HG02588 (cell line): ENCODE results near the gene INCENP.
"Not testable (repeated sequence)": the region's sequence is repeated elsewhere in the genome, so short reads cannot be mapped to it uniquely, and the experiment has no call there.

Experiments used
- ATAC-seq: cut with Tn5 transposase; IDR thresholded peaks from one replicate; pipeline ENCODE4 v1.9.1; 2021; ENCODE audit warnings: mild to moderate bottlenecking, moderate library complexity; ENCODE audit not compliant: unreplicated experiment

The INCENP gene

GRCh38 chr11:62166371-62166770, 42.6 kb downstream of the INCENP start:
- ATAC-seq, result no peak

- ATAC-seq, result no peak
These were observed 45.6 kb downstream of the INCENP start for GRCh38 chr11:62169448-62169847.

GRCh38 chr11:62169935-62170334, 46.1 kb downstream of the INCENP start:
- ATAC-seq, result no peak

GRCh38 chr11:62171261-62171723, 47.5 kb downstream of the INCENP start:
- no peak for ATAC-seq

GRCh38 chr11:62172294-62172693, 48.5 kb downstream of the INCENP start:
- ATAC-seq, result no peak

GRCh38 chr11:62176766-62177165, 53.0 kb downstream of the INCENP start:
- no peak for ATAC-seq

- no peak for ATAC-seq
These were observed 56.2 kb downstream of the INCENP start for GRCh38 chr11:62179995-62180394.

GRCh38 chr11:62181097-62181496, 57.3 kb downstream of the INCENP start:
- ATAC-seq, result no peak

- no peak for ATAC-seq
These were observed 58.5 kb downstream of the INCENP start for GRCh38 chr11:62182147-62182891.

GRCh38 chr11:62186195-62186594, 62.4 kb downstream of the INCENP start:
- no peak for ATAC-seq

- no peak for ATAC-seq
These were observed 66.2 kb downstream of the INCENP start, which contains the start of gene SCGB1D1 for GRCh38 chr11:62190011-62190410. SCGB1D1 (plus strand) TSS chr11:62190216; CDS start chr11:62190285, 69 bp downstream.

GRCh38 chr11:62193952-62194351, 70.1 kb downstream of the INCENP start:
- ATAC-seq, result no peak

GRCh38 chr11:62195010-62195409, 71.2 kb downstream of the INCENP start:
- not testable (repeated sequence) for ATAC-seq

- no peak for ATAC-seq
These were observed 72.1 kb downstream of the INCENP start for GRCh38 chr11:62195945-62196344.

GRCh38 chr11:62197400-62197799, 73.6 kb downstream of the INCENP start:
- not testable (repeated sequence) for ATAC-seq

- ATAC-seq, result no peak
These were observed 77.6 kb downstream of the INCENP start for GRCh38 chr11:62201376-62201775.
